B cell (primary cell): ENCODE data around the gene ACMSD.

Experiments used
- EZH2 ChIP-seq: IDR thresholded peaks from 2 replicates; pipeline ENCODE4 v1.6.1; 2012; ENCODE audit warnings: borderline replicate concordance, low read depth, mild to moderate bottlenecking, moderate library complexity, low read length; ENCODE audit not compliant: insufficient read depth, poor library complexity, severe bottlenecking
- TF ChIP-seq, protein P1 (sequence below): fragments of 200-600 bp; IDR thresholded peaks from one replicate; pipeline ENCODE4 v1.8.0; 2022; ENCODE audit warnings: antibody characterized with exemption, mild to moderate bottlenecking

DNA sequence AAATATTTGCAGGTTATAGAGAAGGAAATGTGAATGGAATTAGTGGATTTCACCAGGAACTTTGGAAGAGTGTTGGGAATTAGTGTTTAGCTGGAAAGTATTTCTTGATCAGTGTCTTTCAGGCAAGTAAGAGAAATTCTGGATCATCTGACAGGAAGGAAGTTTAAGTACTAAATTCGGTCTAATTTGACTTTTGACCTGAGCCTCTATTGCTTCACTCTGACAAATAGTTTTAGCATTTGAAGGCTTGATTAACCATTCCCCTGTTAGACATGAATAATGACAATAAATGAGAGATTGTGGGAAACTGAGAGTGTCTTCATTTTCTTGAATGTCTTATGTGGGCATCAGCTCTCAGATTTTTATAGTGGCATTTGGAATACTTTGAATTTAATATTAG, 96.2 kb downstream of the ACMSD start:
- TF ChIP-seq, protein P1, sequence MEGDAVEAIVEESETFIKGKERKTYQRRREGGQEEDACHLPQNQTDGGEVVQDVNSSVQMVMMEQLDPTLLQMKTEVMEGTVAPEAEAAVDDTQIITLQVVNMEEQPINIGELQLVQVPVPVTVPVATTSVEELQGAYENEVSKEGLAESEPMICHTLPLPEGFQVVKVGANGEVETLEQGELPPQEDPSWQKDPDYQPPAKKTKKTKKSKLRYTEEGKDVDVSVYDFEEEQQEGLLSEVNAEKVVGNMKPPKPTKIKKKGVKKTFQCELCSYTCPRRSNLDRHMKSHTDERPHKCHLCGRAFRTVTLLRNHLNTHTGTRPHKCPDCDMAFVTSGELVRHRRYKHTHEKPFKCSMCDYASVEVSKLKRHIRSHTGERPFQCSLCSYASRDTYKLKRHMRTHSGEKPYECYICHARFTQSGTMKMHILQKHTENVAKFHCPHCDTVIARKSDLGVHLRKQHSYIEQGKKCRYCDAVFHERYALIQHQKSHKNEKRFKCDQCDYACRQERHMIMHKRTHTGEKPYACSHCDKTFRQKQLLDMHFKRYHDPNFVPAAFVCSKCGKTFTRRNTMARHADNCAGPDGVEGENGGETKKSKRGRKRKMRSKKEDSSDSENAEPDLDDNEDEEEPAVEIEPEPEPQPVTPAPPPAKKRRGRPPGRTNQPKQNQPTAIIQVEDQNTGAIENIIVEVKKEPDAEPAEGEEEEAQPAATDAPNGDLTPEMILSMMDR, result no peak
- TF ChIP-seq EZH2, result no peak
